PFSK-1 (cell line): ENCODE data around the gene GADD45GIP1.

Experiments
- FOXP2 ChIP-seq: optimal IDR thresholded peaks from 2 replicates; pipeline ENCODE3; 2011; ENCODE audit warnings: borderline replicate concordance, control low read depth, inconsistent platforms; ENCODE audit not compliant: insufficient read depth; ENCODE audit errors: extremely low read length, extremely low read depth
- POLR2AphosphoS5 ChIP-seq: IDR thresholded peaks from 2 replicates; pipeline ENCODE4 v1.6.1; 2012; ENCODE audit warnings: low read depth, mild to moderate bottlenecking, control low read depth, low read length, moderate library complexity
- REST ChIP-seq, 2 experiments: IDR thresholded peaks; 2 replicates each; pipeline versions ENCODE4 v1.6.1 to v1.8.0; 2011 to 2012; ENCODE audit warnings: low read depth in 2 of 2, low read length in 2 of 2, control low read depth in 1 of 2, inconsistent platforms in 1 of 2, mild to moderate bottlenecking in 1 of 2, moderate library complexity in 1 of 2; ENCODE audit not compliant: insufficient read depth in 1 of 2
- TAF1 ChIP-seq: IDR thresholded peaks from 2 replicates; pipeline ENCODE4 v1.6.1; 2012; ENCODE audit warnings: low read length, control low read depth, borderline replicate concordance; ENCODE audit not compliant: insufficient read depth

DNA sequence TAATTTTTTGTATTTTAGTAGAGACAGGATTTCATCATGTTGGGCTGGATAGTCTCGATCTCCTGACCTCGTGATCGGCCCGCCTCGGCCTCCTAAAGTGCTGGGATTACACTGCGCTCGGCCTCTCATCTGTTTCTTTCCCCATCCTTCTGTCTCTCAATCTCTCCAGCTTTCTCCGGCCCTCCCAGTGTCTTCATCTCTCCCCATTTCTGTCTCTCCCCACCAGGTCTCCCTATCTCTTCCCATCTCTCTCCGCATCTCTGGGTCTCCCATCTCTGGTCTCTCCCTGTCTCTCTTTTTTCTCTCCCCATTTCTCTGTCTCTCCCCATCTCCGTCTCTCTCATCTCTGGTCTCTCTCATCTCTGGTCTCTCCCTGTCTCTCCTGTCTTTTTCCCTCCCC, 26.1 kb upstream of the GADD45GIP1 start:
- TF ChIP-seq POLR2AphosphoS5 (no peak), REST (IDR thresholded peaks at IDR 0.05; ENCODE audit: insufficient read depth in 1 of 2, low read depth in 2 of 2, low read length in 2 of 2) (no peak), FOXP2 (no peak), TAF1 (no peak)
